Measurements from ENCODE around the gene MARK2. TPM values are rescaled to one million over a fixed set of nuclear protein-coding genes. Genes with fewer than 3 reads are reported as not detected.

The MARK2 gene
- total RNA-seq, 1 donor = 16.4 TPM

DNA sequence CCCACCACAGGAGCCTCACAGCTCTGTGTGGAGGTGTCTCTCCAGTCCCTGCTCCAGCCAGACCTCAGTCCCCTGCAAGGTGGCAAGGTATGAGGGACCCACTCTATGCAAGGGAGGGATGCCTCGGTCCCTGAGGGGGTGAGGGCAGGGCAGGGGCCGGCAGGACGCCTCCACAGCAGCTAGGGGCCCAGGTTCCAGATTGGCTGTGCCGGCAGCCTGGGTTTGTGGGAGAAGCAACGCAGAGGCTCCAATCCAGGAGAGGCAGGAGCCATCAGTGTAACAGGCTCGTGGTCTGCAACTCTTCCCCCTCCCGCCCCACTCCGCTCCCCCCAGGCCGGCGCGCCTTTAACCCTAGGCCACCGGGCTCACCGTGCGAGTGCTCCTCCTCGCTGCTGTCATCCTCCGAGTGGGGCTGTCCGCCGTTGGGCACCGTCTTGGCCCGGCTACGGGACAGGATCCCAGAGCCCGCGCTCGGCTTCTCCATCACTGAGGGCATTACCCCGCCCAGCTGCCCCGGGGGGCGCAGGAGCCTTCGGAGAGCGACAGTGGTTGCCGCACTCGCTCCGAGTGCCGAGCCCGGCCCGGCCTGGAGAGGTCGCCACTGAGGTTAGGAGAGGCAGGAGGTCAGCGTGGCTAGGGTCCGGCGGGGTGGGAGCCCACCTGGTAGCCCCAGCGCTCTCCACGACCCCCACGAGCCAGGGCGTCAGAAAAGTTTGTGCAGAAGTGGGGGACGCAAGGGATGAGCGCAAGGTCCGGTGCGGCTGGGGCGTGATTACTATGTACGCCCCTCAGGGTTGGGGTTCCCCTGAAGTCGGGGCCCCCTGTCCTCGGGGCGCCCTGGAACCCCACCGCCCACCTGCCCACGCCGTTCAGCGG, 77.3 kb downstream of the MARK2 start:
- TF ChIP-seq, protein P1, sequence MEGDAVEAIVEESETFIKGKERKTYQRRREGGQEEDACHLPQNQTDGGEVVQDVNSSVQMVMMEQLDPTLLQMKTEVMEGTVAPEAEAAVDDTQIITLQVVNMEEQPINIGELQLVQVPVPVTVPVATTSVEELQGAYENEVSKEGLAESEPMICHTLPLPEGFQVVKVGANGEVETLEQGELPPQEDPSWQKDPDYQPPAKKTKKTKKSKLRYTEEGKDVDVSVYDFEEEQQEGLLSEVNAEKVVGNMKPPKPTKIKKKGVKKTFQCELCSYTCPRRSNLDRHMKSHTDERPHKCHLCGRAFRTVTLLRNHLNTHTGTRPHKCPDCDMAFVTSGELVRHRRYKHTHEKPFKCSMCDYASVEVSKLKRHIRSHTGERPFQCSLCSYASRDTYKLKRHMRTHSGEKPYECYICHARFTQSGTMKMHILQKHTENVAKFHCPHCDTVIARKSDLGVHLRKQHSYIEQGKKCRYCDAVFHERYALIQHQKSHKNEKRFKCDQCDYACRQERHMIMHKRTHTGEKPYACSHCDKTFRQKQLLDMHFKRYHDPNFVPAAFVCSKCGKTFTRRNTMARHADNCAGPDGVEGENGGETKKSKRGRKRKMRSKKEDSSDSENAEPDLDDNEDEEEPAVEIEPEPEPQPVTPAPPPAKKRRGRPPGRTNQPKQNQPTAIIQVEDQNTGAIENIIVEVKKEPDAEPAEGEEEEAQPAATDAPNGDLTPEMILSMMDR (IDR thresholded peaks at IDR 0.05; ENCODE audit: insufficient read depth, low read depth, low read length) = peak; percentile 60
- DNase-seq (ENCODE audit: low read depth) = peak; percentile 34
- peak overlapping the region; percentile 67 for H3K4me3 ChIP-seq (ENCODE audit: low read depth, low read length)

DNA sequence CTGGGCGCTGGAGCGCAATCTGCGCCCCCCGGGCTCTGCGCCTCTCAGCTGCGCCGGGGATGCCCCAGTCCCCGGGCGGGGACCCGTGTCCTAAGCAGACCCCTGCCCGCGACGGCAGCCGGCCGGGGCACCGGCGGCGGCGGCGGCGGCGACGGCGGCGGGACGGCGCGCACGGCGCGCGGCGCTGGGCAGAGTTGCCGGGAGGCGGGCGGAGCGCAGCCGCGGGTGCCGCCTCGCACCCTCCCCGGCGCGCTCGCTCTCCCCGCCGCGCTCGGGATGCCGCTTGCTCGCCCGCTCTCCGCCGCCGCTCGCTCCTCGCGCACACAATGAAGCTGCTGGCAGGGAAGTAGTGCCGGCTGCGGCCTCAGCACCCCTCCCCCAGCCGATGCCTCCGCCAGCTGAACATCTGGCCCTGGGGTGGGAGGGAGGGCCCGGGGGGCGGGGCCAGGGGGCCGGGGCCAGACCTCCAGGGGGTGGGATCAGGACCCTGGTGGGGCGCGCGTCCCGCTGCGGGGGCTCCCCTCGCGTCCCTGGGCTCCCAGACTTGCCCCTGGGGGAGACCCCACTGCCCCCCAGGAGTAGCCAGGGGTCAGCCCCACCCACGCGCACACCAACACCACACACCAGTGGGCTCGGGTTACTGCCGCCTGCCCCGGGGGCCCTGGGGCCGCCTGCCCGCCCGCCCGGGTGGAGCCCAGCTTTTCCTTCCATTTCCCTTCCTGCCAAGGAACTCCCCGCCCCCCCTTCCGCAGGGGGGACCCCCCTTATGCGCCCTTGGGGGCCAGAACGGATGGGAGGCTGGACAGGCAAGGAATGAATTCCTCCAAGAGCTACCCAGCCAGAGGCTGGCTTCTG, 78.2 kb downstream of the MARK2 start, which contains the start of gene RCOR2:
Gene RCOR2 (minus strand): TSS at position 328 of the 855 bp plus-strand sequence. CDS start 708 bp downstream, outside the sequence.
- H3K4me3 ChIP-seq (ENCODE audit: low read depth, low read length) = peak within 1 kb of the TSS; percentile 67
- TF ChIP-seq, protein P1 (IDR thresholded peaks at IDR 0.05; ENCODE audit: insufficient read depth, low read depth, low read length) = no peak
- DNase-seq (ENCODE audit: low read depth) = peak; percentile 89

DNA sequence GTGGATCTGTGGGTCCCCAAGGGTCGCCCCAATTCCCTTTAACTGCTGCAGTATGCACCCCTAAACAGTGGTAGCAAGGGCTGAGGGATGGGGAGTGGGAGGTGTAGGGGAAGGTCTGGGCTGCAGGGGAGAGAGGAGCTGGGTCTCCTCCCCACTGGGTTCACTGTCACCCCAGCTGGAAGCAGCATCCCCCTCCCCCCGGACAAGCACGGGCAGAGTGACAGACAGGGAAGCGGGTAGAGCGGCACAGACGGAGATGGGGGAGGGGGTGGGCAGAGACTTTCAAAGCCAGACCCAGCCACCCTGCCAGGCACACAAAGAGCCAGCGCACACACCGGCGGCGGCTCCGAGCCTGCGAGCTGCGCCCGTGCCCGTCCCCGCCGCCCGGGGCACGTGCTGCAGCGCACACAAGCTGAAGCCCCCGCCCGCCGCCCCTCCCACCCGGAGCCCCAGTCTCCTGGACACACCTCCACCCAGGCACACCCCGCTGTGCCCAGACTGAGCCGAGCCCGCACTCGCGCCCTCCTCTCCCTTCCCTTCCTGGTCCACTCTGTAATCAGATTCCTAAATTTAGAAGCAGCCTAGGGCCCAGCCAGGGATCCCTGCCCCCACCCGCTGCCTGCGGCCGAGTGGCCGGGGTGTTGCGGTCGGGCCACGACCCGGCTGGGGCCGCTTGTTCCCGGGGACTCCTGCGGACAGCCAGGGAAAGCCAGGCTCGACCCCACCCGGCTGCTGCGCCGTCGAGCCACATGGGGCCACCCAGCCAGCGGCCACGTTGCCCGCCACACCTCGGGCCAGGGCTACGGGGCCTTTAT, 79.0 kb downstream of the MARK2 start:
- DNase-seq (ENCODE audit: low read depth) = peak; percentile 66
- peak overlapping the region; percentile 59 for H3K4me3 ChIP-seq (ENCODE audit: low read depth, low read length)
- TF ChIP-seq, protein P1 (IDR thresholded peaks at IDR 0.05; ENCODE audit: insufficient read depth, low read depth, low read length) = no peak

DNA sequence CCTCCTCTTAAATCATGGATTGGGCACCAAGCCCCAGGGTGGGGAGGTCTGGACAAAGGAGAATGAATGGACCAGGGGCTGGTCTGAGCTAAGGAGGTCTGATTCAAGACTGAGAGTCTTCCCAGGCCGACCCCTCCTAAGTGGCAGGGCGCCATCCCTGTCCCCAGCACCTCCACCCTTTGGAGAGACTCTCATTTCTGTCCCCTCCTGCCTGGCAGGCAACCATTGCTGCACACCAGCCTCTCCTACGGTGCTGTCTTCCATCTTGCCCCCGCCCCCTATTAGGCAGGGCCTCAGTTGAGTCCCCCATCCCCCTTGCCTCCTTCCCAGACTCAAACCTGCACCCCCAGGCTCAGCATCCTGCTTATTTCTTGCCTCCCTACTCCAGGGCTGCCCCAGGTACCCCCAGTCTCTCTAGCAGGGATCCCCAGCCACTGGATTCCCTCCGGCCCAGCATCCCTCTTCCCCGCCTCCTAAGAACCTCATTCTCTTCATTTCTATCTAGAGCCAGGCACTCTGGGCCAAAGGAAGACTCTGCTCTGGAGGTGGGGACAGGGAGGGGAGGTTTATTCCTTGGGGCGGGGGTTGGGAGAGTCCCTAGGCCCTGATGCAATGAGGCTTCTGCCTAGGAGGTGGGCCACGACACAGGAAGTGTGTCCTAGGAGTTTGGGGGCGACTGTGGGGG, 79.7 kb downstream of the MARK2 start:
- no peak overlapping the region for H3K4me3 ChIP-seq (ENCODE audit: low read depth, low read length)
- DNase-seq (ENCODE audit: low read depth) = peak; percentile 34
- TF ChIP-seq, protein P1 (IDR thresholded peaks at IDR 0.05; ENCODE audit: insufficient read depth, low read depth, low read length) = no peak

DNA sequence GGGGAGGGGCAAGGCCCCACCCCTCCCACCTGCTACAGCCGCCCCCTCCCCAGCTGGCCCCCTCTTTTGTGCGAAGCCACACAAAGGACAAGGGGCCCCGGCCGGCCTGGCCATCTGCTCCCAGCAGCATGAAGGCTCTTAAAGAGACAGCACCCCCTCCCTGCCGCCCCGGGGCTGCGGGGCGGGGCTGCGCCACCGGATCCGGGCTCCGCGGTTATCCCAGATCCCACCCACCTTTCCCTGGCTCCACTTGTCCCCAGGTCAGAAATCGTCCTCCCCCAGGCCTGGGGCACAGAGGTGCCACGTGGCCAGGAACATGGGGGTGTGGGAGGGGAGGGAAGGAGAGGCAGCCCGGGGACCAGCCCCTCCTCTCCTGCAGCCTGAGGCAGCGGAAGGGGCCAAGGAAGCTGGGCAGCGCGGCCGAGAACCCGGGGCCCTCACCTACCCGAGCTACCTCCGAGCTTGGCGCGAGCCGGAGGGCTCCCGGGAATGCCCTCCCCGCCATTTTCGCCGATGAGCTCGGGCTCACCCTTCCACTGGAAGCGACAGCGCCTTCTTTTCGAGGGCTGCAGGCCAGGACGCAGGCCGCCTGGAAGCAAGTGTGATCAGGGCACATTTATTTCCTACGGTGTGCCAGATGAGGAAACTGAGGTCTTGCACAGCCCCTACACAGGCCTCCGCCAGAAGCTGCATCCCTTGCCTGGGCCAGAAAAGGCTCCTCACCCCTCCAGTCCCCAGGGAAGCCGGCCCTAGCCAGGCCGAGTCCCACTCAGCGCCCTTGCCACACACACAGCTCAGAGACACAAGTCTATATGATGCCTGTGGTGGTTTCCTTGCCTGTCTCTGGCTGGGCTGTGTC, 80.6 kb downstream of the MARK2 start:
- TF ChIP-seq, protein P1 (IDR thresholded peaks at IDR 0.05; ENCODE audit: insufficient read depth, low read depth, low read length) = no peak
- peak overlapping the region; percentile 23 for H3K4me3 ChIP-seq (ENCODE audit: low read depth, low read length)
- peak; percentile 35 for DNase-seq (ENCODE audit: low read depth)

All from fibroblast of villous mesenchyme (primary cell).